ENCODE data around the gene TMBIM6. TPM values are rescaled to one million over a fixed set of nuclear protein-coding genes. Genes with fewer than 3 reads are reported as not detected.
A peak's percentile ranks its signal among the peaks of the same experiment; 100 is the strongest.
"Not testable (repeated sequence)": the region's sequence is repeated elsewhere in the genome, so short reads cannot be mapped to it uniquely, and the experiment has no call there.

The TMBIM6 gene
- polyA plus RNA-seq (2012; ENCODE audit: insufficient read depth, insufficient read length), result 346 TPM

GRCh38 chr12:49740930-49741881 lies at the start of gene TMBIM6:
TMBIM6 (plus strand) TSS chr12:49741557; CDS start chr12:49752494, 10,937 bp downstream.
- H3K4me3 ChIP-seq (ENCODE audit: low read length), result peak within 1 kb of the TSS; percentile 73
- DNase-seq (ENCODE audit: low read depth, low spot score), result peak; percentile 100

GRCh38 chr12:49692851-49693250 lies 48.5 kb upstream of the TMBIM6 start:
- no peak overlapping the region for H3K4me3 ChIP-seq (ENCODE audit: low read length)
- DNase-seq (ENCODE audit: low read depth, low spot score), result no peak

GRCh38 chr12:49693931-49694444 lies 47.4 kb upstream of the TMBIM6 start:
- H3K4me3 ChIP-seq (ENCODE audit: low read length), result no peak overlapping the region
- DNase-seq (ENCODE audit: low read depth, low spot score), result no peak

- no peak overlapping the region for H3K4me3 ChIP-seq (ENCODE audit: low read length)
- DNase-seq (ENCODE audit: low read depth, low spot score), result no peak
These were observed 44.6 kb upstream of the TMBIM6 start for GRCh38 chr12:49696723-49697122.

GRCh38 chr12:49697808-49698207 lies 43.5 kb upstream of the TMBIM6 start:
- no peak for DNase-seq (ENCODE audit: low read depth, low spot score)
- no peak overlapping the region for H3K4me3 ChIP-seq (ENCODE audit: low read length)

GRCh38 chr12:49698619-49699545 lies 42.5 kb upstream of the TMBIM6 start:
- no peak overlapping the region; the same call in 1 of the 2 replicates for H3K4me3 ChIP-seq (ENCODE audit: low read length)
- DNase-seq (ENCODE audit: low read depth, low spot score), result peak; percentile 65

- no peak for DNase-seq (ENCODE audit: low read depth, low spot score)
- no peak overlapping the region for H3K4me3 ChIP-seq (ENCODE audit: low read length)
These were observed 39.3 kb upstream of the TMBIM6 start for GRCh38 chr12:49702009-49702408.

GRCh38 chr12:49702676-49703215 lies 38.6 kb upstream of the TMBIM6 start:
- H3K4me3 ChIP-seq (ENCODE audit: low read length), result no peak overlapping the region

GRCh38 chr12:49703647-49704137 lies 37.7 kb upstream of the TMBIM6 start:
- H3K4me3 ChIP-seq (ENCODE audit: low read length), result no peak overlapping the region
- no peak for DNase-seq (ENCODE audit: low read depth, low spot score)

More at GRCh38 chr12:49702676-49703215, 38.6 kb upstream of the TMBIM6 start:
- no peak for DNase-seq (ENCODE audit: low read depth, low spot score)

- DNase-seq (ENCODE audit: low read depth, low spot score), result no peak
- H3K4me3 ChIP-seq (ENCODE audit: low read length), result no peak overlapping the region
These were observed 35.8 kb upstream of the TMBIM6 start for GRCh38 chr12:49705479-49706134.

- no peak for DNase-seq (ENCODE audit: low read depth, low spot score)
- peak overlapping the region; percentile 65 for H3K4me3 ChIP-seq (ENCODE audit: low read length)
These were observed 34.8 kb upstream of the TMBIM6 start for GRCh38 chr12:49706351-49707127.

- peak; percentile 91 for DNase-seq (ENCODE audit: low read depth, low spot score)
These were observed 34.1 kb upstream of the TMBIM6 start, which contains the start of gene FMNL3 for GRCh38 chr12:49707128-49707811. FMNL3 (minus strand) TSS chr12:49707405; CDS start chr12:49707180, 225 bp downstream.

GRCh38 chr12:49707812-49708147 lies 33.6 kb upstream of the TMBIM6 start:
- no peak overlapping the region for H3K4me3 ChIP-seq (ENCODE audit: low read length)
- DNase-seq (ENCODE audit: low read depth, low spot score), result no peak

More at GRCh38 chr12:49707128-49707811, 34.1 kb upstream of the TMBIM6 start, which contains the start of gene FMNL3:
- H3K4me3 ChIP-seq (ENCODE audit: low read length), result peak within 1 kb of the TSS; percentile 65

- no peak overlapping the region for H3K4me3 ChIP-seq (ENCODE audit: low read length)
- no peak for DNase-seq (ENCODE audit: low read depth, low spot score)
These were observed 32.5 kb upstream of the TMBIM6 start for GRCh38 chr12:49708851-49709250.

- DNase-seq (ENCODE audit: low read depth, low spot score); H3K4me3 ChIP-seq (ENCODE audit: low read length): not testable (repeated sequence)
These were observed 27.4 kb upstream of the TMBIM6 start for GRCh38 chr12:49713952-49714351.

GRCh38 chr12:49716553-49716952 lies 24.8 kb upstream of the TMBIM6 start:
- H3K4me3 ChIP-seq (ENCODE audit: low read length), result no peak overlapping the region
- no peak for DNase-seq (ENCODE audit: low read depth, low spot score)

GRCh38 chr12:49717800-49718199 lies 23.6 kb upstream of the TMBIM6 start:
- DNase-seq (ENCODE audit: low read depth, low spot score); H3K4me3 ChIP-seq (ENCODE audit: low read length): not testable (repeated sequence)

Measured in Jurkat, Clone E6-1 (cell line).